Testis (tissue), 2 donors: ENCODE results near the gene XRCC4.

Experiments
- POLR2A ChIP-seq: fragments of 450-650 bp; IDR thresholded peaks from one replicate; pipeline ENCODE4 v1.6.1; 2017; ENCODE audit warnings: antibody characterized with exemption, mild to moderate bottlenecking, moderate library complexity
- TF ChIP-seq, protein P1 (sequence below), 3 experiments: fragments of 450-650 bp in 2 of 3; fragments of 200-600 bp in 1 of 3; sonication (generic) in 1 of 3; IDR thresholded peaks; one replicate each; pipeline ENCODE4 v1.5.1; 2016 to 2019; ENCODE audit warnings: antibody characterized with exemption in 3 of 3, mild to moderate bottlenecking in 2 of 3, moderate library complexity in 1 of 3

- TF ChIP-seq, protein P1, sequence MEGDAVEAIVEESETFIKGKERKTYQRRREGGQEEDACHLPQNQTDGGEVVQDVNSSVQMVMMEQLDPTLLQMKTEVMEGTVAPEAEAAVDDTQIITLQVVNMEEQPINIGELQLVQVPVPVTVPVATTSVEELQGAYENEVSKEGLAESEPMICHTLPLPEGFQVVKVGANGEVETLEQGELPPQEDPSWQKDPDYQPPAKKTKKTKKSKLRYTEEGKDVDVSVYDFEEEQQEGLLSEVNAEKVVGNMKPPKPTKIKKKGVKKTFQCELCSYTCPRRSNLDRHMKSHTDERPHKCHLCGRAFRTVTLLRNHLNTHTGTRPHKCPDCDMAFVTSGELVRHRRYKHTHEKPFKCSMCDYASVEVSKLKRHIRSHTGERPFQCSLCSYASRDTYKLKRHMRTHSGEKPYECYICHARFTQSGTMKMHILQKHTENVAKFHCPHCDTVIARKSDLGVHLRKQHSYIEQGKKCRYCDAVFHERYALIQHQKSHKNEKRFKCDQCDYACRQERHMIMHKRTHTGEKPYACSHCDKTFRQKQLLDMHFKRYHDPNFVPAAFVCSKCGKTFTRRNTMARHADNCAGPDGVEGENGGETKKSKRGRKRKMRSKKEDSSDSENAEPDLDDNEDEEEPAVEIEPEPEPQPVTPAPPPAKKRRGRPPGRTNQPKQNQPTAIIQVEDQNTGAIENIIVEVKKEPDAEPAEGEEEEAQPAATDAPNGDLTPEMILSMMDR (IDR thresholded peaks at IDR 0.05): no peak
- TF ChIP-seq POLR2A: no peak
Measured at GRCh38 chr5:83095957-83096539, 18.7 kb downstream of the XRCC4 start.
